ENCODE data around the gene SNAP47.

- TF ChIP-seq, protein P1, sequence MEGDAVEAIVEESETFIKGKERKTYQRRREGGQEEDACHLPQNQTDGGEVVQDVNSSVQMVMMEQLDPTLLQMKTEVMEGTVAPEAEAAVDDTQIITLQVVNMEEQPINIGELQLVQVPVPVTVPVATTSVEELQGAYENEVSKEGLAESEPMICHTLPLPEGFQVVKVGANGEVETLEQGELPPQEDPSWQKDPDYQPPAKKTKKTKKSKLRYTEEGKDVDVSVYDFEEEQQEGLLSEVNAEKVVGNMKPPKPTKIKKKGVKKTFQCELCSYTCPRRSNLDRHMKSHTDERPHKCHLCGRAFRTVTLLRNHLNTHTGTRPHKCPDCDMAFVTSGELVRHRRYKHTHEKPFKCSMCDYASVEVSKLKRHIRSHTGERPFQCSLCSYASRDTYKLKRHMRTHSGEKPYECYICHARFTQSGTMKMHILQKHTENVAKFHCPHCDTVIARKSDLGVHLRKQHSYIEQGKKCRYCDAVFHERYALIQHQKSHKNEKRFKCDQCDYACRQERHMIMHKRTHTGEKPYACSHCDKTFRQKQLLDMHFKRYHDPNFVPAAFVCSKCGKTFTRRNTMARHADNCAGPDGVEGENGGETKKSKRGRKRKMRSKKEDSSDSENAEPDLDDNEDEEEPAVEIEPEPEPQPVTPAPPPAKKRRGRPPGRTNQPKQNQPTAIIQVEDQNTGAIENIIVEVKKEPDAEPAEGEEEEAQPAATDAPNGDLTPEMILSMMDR (IDR thresholded peaks at IDR 0.05 in 2 of 3, conservative IDR thresholded peaks at IDR 0.05 in 1 of 3; ENCODE audit: insufficient read depth in 2 of 3, low read depth in 1 of 3, low read length in 3 of 3): no peak
- TF ChIP-seq POLR2A (conservative IDR thresholded peaks at IDR 0.05) (no peak), SLC30A9 (CRISPR knock-in tag; IDR thresholded peaks at IDR 0.05) (no peak), ZSCAN29 (IDR thresholded peaks at IDR 0.05) (no peak), ZNF764 (CRISPR knock-in tag; IDR thresholded peaks at IDR 0.05; ENCODE audit: low read depth) (no peak), TBL1XR1 (IDR thresholded peaks at IDR 0.05; ENCODE audit: low read length in 2 of 2) (no peak), ZNF436 (CRISPR knock-in tag; IDR thresholded peaks at IDR 0.05) (no peak), EGR1 (conservative IDR thresholded peaks at IDR 0.05) (no peak), HOMEZ (CRISPR knock-in tag; IDR thresholded peaks at IDR 0.05) (no peak)
- TF ChIP-seq, protein P2, sequence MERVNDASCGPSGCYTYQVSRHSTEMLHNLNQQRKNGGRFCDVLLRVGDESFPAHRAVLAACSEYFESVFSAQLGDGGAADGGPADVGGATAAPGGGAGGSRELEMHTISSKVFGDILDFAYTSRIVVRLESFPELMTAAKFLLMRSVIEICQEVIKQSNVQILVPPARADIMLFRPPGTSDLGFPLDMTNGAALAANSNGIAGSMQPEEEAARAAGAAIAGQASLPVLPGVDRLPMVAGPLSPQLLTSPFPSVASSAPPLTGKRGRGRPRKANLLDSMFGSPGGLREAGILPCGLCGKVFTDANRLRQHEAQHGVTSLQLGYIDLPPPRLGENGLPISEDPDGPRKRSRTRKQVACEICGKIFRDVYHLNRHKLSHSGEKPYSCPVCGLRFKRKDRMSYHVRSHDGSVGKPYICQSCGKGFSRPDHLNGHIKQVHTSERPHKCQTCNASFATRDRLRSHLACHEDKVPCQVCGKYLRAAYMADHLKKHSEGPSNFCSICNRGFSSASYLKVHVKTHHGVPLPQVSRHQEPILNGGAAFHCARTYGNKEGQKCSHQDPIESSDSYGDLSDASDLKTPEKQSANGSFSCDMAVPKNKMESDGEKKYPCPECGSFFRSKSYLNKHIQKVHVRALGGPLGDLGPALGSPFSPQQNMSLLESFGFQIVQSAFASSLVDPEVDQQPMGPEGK (CRISPR knock-in tag; IDR thresholded peaks at IDR 0.05; ENCODE audit: borderline replicate concordance): no peak
- TF ChIP-seq, protein P3, sequence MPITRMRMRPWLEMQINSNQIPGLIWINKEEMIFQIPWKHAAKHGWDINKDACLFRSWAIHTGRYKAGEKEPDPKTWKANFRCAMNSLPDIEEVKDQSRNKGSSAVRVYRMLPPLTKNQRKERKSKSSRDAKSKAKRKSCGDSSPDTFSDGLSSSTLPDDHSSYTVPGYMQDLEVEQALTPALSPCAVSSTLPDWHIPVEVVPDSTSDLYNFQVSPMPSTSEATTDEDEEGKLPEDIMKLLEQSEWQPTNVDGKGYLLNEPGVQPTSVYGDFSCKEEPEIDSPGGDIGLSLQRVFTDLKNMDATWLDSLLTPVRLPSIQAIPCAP (CRISPR knock-in tag; IDR thresholded peaks at IDR 0.05; ENCODE audit: borderline replicate concordance): no peak
- TF ChIP-seq, protein P4, sequence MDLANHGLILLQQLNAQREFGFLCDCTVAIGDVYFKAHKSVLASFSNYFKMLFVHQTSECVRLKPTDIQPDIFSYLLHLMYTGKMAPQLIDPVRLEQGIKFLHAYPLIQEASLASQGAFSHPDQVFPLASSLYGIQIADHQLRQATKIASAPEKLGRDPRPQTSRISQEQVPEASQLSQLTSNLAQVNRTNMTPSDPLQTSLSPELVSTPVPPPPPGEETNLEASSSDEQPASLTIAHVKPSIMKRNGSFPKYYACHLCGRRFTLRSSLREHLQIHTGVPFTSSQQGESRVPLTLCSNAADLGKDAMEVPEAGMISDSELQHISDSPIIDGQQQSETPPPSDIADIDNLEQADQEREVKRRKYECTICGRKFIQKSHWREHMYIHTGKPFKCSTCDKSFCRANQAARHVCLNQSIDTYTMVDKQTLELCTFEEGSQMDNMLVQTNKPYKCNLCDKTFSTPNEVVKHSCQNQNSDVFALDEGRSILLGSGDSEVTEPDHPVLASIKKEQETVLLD (IDR thresholded peaks at IDR 0.05): no peak
These were observed 35.6 kb downstream of the SNAP47 start for GRCh38 chr1:227770812-227771211.
